Activated CD4-positive, alpha-beta T cell treated with anti-CD3 and anti-CD28 coated beads, Interleukin-2, Interleukin-4, amounts not matched to agents 100 ng/mL and 50 ng/mL, durations not matched to agents 16 hours and 8 hours (primary cell): ENCODE data around the gene GTF2A1L.
"Not testable (repeated sequence)": the region's sequence is repeated elsewhere in the genome, so short reads cannot be mapped to it uniquely, and the experiment has no call there.

Experiments used
- DNase-seq: peaks from one replicate; pipeline ENCODE4 v3.0.0-alpha.2; 2020; ENCODE audit warnings: low spot score

Gene GTF2A1L

GRCh38 chr2:48613211-48613610 is 4.4 kb upstream of the GTF2A1L start:
- no peak for DNase-seq

DNA sequence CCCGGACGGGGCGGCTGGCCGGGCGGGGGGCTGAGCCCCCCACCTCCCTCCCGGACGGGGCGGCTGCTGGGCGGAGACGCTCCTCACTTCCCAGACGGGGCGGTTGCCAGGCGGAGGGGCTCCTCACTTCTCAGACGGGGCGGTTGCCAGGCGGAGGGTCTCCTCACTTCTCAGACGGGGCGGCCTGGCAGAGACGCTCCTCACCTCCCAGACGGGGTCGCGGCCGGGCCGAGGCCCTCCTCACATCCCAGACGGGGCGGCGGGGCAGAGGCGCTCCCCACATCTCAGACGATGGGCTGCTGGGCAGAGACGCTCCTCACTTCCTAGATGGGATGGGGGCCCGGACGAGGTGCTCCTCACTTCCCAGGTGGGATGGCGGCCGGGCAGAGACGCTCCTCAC is 3.1 kb upstream of the GTF2A1L start:
- not testable (repeated sequence) for DNase-seq

GRCh38 chr2:48619526-48619925 is 1.9 kb downstream of the GTF2A1L start:
- DNase-seq, result no peak

- DNase-seq, result no peak
Measured at GRCh38 chr2:48620604-48621003, 2.9 kb downstream of the GTF2A1L start.

GRCh38 chr2:48622691-48623090 is 5.0 kb downstream of the GTF2A1L start:
- DNase-seq, result not testable (repeated sequence)

GRCh38 chr2:48624696-48625095 is 7.0 kb downstream of the GTF2A1L start:
- DNase-seq, result no peak

DNA sequence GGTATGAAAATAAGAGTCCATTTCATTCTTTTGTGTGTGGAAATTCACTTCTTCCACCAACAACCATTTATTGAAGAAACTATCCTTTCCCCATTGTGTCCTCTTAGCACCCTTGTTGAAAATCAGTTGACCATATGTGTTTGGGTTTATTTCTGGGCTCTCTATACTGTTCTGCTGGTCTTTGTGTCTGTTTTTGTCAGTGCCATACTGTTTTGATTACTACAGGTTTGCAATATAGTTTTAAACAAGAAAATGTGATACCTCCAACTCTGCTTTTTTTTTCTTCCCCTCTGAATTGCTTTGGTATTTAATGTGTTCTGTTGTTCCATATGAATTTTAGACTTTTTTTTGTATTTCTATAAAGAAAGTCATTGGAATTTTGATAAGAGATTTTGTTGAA is 8.4 kb downstream of the GTF2A1L start:
- DNase-seq, result no peak

GRCh38 chr2:48633143-48633542 is 15.5 kb downstream of the GTF2A1L start:
- DNase-seq, result no peak

GRCh38 chr2:48635786-48636185 is 18.1 kb downstream of the GTF2A1L start:
- DNase-seq, result no peak

GRCh38 chr2:48638261-48638660 is 20.6 kb downstream of the GTF2A1L start:
- DNase-seq, result no peak

DNA sequence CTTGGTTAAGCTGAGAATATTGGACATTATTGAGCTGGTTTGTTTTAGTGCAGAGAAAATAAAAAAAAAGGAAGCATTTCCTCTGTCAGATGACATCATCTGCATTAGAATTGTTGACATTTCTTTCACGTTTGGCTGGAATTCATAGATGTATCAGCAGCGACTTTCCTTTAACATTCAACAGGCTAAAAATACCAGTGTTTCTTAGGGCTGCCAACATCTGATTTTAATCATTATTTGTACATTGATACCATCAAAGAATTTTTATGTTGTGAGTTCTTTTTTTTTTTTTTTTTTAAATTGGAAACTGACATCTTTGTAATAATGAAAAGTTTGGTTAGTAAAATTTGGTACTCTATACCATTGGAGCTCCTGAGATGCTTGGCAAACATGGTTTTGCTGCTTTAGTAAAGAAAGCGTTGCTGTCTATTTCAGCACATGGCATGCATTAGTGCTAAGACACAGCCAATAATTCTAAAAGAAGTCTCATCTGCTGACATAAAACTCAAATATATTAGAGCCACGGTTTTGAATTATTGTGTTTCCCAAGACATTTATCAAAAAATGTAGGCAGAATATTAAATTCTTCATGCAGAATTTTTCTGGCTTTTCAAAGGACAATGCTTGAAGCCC is 33.6 kb downstream of the GTF2A1L start:
- DNase-seq, result no peak

DNA sequence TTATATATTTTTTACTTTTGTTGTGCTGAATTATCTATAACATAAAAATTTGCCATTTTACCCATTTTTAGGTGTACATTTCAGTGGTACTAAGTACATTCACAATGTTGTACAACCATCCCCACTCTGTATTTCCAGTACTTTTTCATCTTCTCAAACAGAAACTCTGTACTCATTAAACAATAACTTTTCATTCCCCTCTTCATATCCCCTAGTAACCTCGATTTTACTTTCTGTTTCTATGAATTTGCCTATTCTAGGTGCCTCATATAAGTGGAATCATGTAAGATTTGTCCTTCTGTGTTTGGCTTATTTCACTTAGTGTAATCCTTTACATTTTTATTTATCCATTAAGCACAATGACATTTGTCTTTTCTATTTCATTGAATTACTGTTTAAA is 51.3 kb downstream of the GTF2A1L start:
- no peak for DNase-seq

GRCh38 chr2:48673581-48673980 is 55.9 kb downstream of the GTF2A1L start:
- DNase-seq, result no peak

DNA sequence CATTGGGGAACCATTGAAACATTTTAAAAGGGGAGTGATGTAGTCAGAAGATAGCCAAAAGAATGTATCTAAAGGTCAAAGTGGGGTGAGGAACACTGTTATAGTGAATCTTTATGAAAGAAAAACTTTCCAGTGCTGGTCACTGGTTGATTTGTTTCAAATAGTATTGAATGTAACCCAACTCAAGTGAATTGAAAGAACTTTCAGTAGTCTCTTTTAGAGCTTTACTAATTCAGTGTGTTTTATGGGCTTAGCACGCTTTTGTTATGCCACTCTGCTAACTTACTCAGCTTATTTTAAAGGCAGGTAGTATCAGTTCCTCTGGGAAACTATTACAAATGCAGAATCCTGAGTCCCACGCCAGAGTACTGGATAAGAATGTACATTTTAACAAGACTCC is 57.3 kb downstream of the GTF2A1L start:
- DNase-seq, result no peak

DNA sequence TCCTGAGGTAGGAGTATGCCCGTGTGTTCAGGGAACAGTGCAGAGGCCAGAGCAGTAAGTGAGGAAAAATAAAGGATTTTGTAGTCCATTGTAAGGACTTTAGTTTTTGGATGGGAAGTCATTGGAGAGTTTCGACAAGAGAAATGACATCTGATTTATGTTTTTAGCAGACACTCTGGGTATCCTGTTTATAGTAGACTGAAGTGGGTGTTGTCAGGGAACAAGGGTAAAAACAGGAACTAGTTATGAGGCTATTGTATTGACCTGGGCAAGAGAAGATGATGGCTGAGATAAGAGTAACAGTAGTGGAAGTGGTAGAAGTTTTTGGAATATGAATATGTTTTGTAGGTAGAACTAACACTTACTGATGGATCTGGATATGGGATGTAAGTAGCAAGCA is 59.8 kb downstream of the GTF2A1L start:
- no peak for DNase-seq

GRCh38 chr2:48685126-48685525 is 67.5 kb downstream of the GTF2A1L start:
- DNase-seq, result no peak

DNA sequence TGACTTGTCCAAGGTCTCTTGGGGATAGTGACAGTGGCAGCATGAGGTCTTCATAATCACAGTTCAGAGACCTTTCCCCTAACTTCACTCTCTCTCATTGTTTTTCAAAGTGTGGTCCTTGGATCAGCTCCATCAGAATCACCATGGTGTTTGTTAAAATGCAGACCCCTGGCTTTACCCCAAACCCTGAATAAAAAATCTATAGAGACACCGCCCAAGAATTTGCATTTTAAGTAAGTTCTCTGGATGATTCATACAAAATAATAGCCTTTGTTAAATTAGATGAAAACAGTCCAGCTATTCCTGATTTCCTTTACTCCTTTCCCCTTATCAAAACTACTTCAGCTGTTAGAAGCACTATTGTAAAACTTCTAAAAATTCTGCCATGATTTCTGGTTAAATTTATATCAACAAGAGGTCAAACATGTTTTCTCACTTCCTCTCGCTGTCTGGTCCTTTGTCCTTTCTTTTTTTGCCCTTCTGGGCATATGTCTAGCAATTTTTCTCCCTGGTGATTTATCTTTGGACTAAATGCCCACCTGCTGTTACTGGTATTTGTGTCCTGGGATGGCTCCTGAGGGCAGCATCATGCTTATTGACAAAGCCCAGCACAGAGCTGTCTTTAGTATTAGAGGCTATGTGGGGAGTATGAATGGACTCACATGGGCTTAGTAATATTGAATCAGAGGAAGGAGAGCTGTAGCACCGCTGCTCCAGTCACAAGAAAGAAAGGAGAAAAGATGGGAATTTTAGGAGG is 74.5 kb downstream of the GTF2A1L start:
- DNase-seq, result no peak

- no peak for DNase-seq
Measured at GRCh38 chr2:48693066-48693465, 75.4 kb downstream of the GTF2A1L start.

DNA sequence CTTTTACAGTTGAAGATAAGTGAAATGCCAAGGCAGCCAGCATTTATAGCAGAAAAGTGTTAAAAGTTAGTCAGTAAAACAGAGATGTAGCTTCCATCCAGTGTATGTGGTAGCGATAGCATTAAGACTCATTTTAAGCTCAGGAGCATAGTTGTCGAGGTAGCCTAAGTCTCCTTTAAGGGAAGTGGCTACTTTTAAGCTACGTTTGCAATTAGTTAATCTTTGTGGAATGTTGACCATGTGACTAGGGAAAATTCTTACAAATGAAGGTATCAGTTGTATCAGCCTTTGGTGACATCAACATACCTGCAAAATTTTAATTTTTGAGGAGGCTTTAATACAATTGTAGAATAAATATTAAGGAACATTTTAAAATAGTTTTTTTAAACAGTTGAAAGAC is 76.0 kb downstream of the GTF2A1L start:
- DNase-seq, result no peak

- DNase-seq, result no peak
Measured at GRCh38 chr2:48694149-48694548, 76.5 kb downstream of the GTF2A1L start.

DNA sequence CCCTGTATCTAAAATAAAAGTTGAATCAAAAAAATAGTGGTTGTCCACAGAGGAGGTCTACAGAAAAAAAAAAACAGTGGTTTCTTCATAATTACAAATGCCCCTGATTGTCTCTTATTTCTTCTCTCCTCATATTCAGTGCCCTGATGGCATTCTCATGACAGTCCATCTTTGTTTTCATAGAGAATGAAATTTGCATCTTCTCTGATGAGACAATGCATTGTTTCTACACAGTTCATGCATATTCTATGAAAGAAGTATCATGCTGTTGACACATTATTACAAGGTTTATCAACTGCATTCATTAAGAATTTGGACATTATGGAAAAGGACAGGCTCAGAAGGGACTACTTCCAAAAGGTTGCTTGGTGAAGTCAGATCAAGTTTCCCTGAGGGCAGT is 78.3 kb downstream of the GTF2A1L start:
- DNase-seq, result no peak

DNA sequence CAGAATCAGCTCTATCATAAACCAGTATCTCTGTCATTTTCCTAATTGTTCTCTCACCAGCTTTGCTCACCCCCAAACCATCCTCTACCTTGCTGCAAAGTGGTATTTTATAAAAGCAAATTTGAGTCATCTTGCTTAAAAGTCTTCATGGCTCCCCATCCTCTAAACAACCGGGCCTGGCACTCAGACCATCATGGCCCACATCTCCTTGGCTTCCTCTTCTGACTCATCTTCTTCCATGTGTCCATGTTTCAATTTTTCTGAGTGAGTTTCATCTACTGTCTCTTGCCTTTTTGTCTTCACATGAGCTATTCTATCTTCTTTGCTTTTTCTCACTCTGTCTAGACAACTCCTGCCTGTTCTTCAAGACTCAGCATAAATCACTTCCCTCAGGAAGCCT is 79.2 kb downstream of the GTF2A1L start:
- no peak for DNase-seq

GRCh38 chr2:48699348-48699930 is 81.8 kb downstream of the GTF2A1L start:
- DNase-seq, result no peak

GRCh38 chr2:48703621-48704020 is 86.0 kb downstream of the GTF2A1L start:
- DNase-seq, result not testable (repeated sequence)
